IPS DF 19.7 (cell line): ENCODE results near the gene DPEP3.
"Not testable (repeated sequence)": the region's sequence is repeated elsewhere in the genome, so short reads cannot be mapped to it uniquely, and the experiment has no call there.

Source experiments
- DNase-seq: peaks from one replicate; pipeline ENCODE4 v3.0.0-alpha.2; 2013; ENCODE audit warnings: low read depth, low spot score

DPEP3 gene, protein sequence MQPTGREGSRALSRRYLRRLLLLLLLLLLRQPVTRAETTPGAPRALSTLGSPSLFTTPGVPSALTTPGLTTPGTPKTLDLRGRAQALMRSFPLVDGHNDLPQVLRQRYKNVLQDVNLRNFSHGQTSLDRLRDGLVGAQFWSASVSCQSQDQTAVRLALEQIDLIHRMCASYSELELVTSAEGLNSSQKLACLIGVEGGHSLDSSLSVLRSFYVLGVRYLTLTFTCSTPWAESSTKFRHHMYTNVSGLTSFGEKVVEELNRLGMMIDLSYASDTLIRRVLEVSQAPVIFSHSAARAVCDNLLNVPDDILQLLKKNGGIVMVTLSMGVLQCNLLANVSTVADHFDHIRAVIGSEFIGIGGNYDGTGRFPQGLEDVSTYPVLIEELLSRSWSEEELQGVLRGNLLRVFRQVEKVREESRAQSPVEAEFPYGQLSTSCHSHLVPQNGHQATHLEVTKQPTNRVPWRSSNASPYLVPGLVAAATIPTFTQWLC

DNA sequence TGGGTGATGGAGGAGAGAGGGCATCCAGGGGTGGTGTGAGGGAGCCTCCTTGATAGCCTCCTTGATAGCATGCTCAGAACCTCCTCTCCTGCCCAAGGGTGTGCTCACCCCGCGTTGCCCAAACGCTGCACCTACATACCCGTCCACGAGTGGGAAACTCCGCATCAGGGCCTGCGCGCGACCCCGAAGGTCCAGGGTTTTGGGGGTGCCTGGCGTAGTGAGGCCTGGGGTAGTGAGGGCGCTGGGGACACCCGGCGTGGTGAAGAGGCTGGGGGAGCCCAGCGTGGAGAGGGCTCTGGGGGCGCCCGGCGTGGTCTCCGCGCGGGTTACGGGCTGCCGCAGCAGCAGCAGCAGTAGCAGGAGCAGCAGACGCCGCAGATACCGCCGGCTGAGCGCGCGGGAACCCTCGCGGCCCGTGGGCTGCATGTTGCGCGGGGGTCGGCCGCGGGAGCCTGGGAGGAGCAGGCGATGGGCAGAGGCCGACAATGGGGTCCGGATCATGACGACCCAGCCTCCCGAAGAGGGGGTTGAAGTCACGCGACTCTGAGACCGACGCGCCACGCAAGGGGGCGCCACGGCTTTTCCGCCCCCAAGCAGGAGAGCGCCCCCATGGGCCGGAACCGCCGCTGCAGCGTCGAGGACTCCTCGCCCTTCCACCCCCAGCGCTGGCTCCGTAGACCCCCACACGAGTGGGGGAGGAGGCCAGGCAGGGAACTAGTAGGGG lies at the start of gene DPEP3:
TSS of gene DPEP3 (minus strand) at position 545 of the 724 bp plus-strand sequence. CDS start at position 426, 119 bp downstream.
- no peak for DNase-seq

DNA sequence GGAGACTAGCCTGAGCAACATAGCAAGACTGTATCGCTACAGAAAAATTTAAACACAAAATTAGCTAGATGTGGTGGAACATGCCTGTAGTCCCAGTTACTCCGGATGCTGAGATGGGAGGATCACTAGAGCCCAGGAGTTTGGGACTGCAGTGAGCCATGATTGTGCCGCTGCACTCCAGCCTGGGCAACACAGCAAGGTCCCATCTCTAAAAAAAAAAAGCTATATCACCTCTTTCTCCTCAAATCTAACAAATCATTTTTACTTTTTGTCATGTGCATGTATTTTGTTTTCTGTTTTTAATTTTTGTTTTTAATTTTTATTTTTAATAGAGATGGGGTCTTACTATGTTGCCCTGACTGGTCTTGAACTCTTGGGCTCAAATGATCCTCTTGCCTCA lies 48.7 kb upstream of the DPEP3 start:
- no peak for DNase-seq

DNA sequence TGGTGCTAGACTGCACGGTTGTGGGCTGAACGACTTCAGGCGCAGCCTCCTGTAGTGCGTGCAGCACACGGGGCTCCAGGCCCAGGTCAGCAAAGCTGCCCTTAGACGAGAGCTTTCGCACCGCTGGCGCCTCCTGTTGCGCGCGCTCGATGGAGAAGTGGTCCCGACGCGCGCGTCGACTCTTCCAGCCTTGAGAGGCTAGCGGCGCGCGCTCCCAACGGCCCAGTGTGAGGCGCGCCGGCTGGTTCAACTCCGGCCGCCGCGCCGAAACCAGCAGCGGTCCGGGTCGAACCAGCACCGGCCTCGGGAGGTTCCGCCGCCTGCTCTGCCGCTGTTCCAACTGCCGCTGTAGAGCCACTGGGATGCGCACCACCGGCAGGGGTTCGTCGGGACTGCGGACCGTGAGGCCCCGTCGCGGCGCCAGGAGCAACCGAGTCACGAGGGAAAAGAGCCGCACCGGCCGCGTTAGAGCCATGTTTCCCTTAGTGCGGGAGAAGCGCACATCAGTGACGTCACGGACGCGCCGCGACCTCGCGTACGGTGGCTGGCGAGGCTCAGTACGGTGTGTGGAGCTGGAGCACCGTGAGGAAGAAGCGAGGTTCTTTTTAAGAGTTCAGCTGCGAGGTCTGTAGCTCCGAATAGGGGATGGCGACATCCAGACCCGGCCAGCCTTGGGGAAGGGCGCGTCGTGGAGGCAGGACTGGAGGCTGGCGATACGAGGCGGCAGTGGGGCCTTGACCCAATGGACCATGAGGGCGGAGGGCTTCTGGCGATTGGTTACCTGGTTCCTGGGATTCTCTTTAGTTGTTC lies 42.6 kb upstream of the DPEP3 start, which contains the start of the genes DDX28 and DUS2:
TSS of gene DDX28 (minus strand) at position 505 of the 810 bp plus-strand sequence. CDS start at position 475, 30 bp downstream.
TSS of gene DUS2 (plus strand) at position 557 of the 810 bp plus-strand sequence. CDS start 14,740 bp downstream, outside the sequence.
- DNase-seq, result peak; percentile 50

DNA sequence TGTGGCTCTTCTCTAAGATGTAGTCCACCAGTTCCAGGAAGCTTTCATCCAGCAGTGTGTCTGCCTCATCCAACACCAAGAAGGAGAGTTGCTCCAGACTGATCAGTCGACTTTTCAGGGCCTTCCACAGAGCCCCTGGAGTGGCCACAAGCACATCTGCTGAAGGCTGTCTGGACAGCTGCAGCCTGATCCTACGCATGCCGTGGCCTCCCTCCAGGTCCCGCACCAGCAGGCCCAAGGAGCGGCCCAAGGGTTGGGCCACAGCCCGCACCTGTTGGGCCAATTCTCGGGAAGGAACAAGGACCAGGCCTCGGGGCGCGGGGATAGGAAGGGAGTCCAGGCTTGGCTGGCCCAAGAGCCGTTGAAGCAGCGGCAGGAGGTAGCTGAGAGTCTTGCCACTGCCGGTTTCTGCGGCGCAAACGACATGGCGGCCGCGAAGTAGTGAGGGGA lies 42.0 kb upstream of the DPEP3 start:
- DNase-seq, result no peak

DNA sequence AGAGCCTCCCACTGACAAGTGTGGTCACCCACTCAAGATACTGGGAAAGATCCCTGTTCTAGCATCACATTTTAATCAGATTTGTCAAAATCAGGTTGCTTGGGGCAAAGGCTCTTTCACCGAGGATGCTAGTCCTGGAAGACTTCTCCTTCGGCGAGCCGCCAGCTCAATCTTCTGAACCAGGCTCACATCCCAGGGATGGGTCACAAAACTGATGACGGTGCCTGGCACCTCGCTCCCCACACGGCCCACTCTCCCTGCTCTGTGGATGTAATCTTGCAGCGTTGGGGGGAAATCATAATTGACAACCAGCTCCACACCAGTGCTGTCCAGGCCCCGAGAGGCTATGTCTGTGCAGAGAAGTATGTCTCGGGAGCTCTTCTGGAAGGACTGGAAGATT lies 41.2 kb upstream of the DPEP3 start:
- DNase-seq, result no peak

DNA sequence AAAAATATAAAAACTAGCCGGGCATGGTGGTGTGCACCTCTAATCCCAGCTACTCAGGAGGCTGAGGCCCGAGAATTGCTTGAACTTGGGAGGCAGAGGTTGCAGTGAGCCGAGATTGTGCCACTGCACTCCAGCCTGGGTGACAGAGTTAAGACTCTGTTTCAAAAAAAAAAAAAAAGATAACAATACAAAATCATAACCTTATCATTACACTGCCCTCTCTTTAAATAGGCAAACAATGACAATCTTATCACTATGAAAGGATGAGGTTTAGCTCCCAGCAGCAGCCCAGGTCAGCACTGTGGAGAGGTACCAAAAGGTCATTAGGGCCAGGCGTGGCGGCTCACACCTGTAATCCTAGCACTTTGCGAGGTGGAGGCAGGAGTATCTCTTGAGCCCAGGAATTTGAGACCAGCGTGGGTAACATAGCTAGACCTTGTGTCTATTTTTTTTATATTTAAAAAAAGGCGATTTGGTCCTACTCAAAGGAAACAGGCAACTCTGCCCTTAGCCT lies 38.9 kb upstream of the DPEP3 start:
- no peak for DNase-seq

DNA sequence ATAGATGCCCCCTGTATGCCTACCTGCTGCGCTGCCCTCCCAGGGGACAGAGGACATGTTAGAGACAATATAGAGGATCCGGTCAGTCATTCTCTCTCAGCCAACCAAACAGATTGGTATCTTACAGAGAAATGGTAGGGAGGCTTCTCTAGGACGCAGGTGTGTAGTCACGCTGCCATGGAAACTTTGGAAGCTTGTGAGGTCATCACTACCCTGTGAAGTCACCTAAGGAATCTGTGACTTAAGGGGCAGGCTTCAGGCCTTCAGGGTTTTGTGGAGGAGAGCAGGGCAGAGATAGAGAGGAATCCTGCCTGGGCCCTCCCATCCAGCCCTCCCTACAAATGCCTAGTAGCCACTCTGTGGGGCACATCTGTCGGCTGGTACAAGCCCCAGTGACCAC lies 35.4 kb upstream of the DPEP3 start, which contains the start of gene DPEP2NB:
TSS of gene DPEP2NB (minus strand) at position 231 of the 400 bp plus-strand sequence. CDS start at position 90, 141 bp downstream.
- DNase-seq, result no peak

DNA sequence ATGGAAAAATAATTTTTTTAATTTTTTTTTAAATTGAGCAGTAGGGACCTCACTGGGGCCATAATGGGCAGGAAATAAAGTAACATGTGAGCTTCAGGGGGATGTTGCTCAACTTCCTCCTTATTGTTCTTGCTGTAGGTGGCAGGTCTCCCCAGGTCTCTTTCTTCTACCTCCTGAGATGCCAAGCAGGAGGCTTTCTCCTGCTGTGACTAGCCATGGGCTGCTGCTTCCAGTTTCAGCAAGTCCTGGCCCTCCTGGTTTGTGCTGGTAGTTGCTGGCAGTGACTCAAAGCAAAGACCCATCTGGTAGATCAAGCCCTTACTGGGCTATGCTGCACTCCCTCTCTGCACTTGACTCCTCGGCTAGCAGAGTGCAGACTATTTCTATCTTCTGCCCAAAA lies 33.1 kb upstream of the DPEP3 start:
- DNase-seq, result no peak

DNA sequence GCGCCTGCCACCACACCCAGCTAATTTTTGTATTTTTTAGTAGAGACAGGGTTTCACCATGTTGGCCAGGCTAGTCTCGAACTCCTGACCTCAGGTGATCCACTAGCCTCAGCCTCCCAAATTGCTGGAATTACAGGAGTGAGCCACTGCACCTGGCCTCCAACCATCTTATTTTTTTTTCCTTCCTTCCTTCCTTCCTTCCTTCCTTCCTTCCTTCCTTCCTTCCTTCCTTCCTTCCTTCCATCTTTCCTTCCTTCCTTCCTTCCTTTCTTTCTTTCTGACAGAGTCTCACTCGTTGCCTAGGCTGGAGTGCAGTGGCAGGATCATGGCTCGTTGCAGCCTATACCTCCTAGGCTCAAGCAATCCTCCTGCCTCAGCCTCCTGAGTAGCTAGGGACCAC lies 29.6 kb upstream of the DPEP3 start:
- not testable (repeated sequence) for DNase-seq

DNA sequence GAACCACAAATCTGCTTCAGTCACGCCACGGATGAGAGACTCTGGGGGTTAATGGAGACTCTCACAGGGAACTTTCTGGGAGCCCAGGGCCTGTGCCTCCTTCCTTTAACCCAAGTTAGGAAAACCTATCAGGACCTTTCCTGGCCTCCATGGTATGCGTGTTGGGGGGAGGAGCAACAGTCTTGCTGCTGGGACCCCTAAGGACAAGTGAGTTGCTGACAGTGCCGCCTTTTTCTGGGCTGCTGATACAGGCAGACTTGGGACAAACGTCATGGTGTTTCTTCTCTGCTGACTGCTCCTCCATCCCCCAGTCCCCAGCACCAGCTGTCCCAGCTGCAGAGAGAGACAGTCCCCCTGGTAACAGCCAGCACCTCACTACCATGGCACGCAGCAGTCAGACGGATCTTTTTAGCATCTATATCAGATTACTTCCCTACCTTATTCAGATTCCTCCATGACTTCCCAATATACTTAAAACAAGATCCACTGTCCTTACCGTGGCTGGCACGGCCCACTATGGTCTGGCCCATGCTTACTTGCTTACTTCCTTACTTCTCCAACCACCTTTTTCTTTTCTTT lies 28.9 kb upstream of the DPEP3 start:
- no peak for DNase-seq

DNA sequence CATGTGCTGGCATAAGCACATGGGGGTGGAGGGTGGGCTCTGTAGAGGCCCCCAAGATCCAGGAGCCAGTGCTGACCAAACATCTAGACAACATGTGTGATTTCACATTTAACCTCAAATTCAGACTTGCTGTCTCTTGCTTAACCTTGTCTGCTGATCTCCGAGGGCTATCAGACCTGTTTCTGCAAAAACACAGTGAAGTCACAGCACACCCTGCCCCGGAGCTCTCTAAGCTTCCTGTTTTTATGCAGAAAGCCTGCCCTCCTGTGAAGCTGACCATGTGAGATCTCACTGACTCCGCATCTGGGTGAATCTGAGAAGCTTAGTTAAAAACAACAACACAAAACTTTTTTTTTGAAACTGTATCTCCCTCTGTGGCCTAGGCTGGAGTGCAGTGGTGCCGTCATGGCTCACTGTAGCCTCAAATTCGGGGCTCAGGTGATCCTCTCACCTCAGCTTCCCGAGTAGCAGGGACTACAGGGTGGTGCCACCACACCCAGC lies 25.5 kb upstream of the DPEP3 start:
- no peak for DNase-seq

DNA sequence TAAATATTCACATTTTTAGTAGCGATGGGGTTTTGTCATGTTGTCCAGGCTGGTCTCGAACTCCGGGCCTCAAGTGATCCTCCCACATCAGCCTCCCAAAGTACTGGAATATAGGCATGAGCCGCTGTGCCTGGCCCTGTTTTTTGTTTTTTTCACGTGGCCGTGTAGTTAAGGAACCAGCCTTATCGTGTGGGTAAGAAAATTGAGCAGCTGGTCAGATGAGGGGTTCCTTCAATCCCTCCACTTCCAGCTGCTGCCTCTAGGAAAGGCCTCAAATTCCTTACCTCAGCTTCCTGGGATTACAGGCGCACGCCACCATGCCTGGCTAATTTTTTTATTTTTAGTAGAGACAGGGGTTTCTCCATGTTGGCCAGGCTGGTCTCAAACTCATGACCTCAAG lies 24.9 kb upstream of the DPEP3 start:
- no peak for DNase-seq

DNA sequence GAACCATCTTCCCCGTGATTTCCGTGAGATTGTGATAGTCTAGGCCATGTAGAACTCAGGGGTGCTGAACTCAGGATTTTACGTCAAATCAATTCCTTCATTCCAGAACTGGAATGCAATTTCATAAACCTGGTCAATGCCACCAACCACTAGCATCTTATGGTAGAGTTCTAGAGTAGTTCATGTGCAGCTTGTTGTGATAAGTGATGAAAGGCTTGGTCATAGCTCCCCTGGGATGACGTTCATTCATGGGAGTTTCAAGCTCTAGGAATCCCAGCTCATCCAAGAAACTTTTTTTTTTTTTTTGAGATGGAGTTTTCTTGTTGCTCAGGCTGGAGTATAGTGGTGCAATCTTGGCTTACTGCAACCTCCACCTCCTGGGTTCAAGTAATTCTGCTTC lies 22.7 kb upstream of the DPEP3 start:
- DNase-seq, result no peak

DNA sequence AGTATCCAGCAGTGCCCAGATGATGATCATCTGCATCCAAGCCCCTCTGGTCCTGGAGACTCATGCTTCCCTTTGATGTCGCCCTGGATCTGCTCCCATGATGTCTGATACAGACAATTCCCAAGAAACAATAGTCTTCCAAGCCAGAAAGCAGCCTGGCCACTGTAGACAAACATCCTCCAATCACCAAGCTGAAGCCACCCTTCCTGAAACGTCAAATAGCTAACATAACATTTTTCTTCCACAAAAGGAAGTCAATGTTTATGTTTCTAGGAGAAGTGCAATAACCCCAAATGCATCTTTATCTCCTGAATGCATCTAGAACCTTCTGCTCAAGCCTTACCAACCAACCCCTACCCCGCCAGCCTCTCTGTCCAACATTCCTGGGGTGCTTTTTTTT lies 20.2 kb upstream of the DPEP3 start:
- no peak for DNase-seq

DNA sequence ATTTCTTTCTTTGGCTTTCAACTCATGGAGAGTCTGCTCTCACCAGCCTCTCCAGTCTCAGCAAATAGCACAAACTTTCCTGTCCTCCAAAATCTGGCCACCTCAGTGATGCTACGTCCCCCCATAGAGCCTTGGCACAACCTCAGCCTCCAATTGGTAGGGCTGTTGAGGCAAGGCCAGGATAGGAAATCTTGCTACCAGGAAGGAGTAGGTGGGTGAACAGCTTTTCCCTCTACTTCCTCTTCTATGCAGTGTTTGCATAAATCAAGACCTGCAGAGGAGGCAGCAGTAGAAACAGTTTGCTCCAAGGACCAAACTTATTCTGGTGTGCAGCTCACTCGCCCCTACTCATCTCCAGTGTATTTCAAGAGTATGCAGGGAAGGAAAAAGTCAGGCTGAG lies 19.7 kb upstream of the DPEP3 start:
- no peak for DNase-seq

DNA sequence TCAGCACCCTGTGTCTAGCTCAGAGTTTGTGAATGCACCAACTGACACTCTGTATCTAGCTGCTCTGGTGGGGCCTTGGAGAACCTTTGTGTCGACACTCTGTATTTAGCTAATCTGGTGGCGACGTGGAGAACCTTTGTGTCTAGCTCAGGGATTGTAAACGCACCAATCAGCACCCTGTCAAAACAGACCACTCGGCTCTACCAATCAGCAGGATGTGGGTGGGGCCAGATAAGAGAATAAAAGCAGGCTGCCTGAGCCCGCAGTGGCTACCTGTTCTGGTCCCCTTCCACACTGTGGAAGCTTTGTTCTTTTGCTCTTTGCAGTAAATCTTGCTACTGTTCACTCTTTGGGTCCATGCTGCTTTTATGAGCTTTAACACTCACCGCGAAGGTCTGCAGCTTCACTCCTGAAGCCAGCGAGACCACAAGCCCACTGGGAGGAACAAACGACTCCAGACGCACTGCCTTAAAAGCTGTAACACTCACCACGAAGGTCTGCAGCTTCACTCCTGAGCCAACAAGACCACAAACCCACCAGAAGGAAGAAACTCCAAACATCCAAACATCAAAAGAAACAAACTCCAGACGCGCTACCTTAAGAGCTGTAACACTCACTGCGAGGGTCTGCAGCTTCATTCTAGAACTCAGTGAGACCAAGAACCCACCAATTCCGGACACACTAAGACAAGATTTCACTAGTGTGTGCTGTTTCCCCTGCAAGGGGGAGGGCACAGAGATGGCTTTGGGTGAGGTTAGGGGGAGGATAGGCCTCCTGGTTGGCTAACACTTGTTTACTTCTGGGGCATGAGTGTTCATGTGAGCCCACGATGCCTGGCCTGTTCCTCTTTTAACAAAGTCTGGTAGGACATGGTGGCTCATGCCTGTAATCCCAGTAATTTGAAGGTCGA lies 18.7 kb upstream of the DPEP3 start, which contains the start of gene DPEP2:
TSS of gene DPEP2 (minus strand) at position 706 of the 910 bp plus-strand sequence. CDS start 6,272 bp downstream, outside the sequence.
- DNase-seq, result not testable (repeated sequence)

DNA sequence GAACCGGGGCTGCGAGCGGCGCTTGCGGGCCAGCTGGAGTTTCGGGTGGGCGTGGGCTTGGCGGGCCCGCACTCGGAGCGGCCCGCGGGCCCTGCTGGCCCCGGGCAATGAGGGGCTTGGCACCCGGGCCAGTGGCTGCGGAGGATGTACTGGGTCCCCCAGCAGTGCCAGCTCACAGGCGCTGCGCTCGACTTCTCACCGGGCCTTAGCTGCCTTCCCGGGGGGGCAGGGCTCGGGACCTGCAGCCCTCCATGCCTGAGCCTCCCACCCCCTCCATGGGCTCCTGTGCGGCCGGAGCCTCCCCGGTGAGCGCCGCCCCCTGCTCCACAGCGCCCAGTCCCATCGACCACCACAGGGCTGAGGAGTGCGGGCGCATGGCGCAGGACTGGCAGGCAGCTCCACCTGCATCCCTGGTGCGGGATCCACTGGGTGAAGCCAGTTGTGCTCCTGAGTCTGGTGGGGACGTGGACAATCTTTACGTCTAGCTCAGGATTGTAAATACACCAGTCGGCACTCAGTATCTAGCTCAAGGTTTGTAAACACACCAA lies 18.0 kb upstream of the DPEP3 start:
- not testable (repeated sequence) for DNase-seq

DNA sequence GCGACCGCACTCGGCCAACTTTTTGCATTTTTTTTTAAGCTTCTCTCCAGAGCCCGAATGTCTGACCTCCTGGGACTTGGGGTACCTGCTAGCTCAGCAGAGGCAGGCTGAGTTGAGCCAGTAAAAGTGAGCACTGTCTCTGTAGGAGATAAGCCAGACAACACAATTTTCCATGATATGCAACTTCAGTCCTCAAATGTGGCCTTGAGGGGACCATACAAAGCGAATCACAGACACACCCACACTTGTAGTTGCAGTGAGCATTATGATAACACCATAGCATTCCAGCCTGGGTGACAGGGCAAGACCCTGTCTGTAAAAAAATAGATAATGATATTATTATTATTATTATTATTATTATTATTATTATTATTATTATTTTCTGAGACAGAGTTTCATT lies 16.4 kb upstream of the DPEP3 start:
- DNase-seq, result no peak

DNA sequence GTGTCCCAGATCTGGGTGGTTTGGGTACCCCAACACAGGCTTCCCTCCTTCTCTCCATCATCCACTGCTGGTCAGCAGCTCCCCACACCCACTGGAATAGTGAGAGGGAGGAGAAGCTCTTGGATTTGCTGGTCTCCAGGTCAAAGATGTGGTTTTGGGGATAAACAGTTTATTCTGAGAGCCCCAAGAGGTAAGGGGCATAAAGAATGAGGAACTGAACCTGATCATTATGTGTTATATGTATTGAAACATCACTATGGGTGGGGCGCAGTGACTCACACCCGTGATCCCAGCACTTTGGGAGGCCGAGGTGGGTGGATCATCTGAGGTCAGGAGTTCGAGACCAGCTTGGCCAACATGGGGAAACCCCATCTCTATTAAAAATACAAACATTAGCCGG lies 15.1 kb upstream of the DPEP3 start:
- DNase-seq, result no peak
